ENCODE results near the gene CHMP2B.
"Not testable (repeated sequence)": the region's sequence is repeated elsewhere in the genome, so short reads cannot be mapped to it uniquely, and the experiment has no call there.

Gene CHMP2B

DNA sequence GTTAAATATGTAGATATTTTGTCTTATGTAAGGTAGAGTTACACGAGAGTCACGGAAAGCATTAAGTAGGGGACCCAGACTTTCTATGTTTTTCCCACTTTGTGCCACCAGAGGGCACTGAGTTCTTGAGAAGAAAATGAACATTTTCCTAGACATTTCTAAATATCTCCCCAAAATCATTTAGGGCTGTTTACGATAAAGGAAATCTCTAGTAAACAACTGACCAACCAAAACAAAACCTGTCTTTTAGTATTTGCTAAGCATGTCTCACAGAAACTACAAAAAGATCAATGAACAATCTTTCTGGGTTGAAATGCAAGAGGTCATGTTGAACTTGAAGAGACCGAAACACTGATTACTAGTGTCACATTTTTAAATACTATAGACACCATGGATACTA, 33.2 kb downstream of the CHMP2B start:
- no peak overlapping the region for H3K4me3 ChIP-seq (ENCODE audit: low read length)
- TF ChIP-seq ZNF274 (IDR thresholded peaks at IDR 0.05; ENCODE audit: low read depth, low read length), result no peak

DNA sequence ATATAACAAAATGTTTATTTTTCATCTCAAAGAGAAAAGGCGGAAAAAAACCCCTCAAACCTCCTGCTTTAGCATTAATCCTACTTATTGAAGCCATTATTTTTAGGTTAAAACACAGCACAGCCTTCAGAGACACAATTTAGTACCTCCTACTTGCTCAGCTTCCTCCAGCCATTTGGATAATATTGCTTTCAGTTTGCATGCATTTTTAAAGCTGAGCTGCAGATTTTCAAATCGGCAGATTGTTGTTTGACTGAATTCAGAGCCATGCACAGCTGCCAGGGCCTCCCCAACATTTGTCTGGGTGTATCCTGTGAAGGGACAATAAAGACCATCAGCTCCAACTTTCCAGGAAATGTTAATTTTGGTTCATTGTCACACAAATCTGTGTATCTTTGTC, 34.8 kb downstream of the CHMP2B start:
- H3K4me3 ChIP-seq (ENCODE audit: low read length), result no peak overlapping the region
- no peak for TF ChIP-seq ZNF274 (IDR thresholded peaks at IDR 0.05; ENCODE audit: low read depth, low read length)

GRCh38 chr3:87267953-87268645, 41.0 kb downstream of the CHMP2B start:
- H3K4me3 ChIP-seq (ENCODE audit: low read length), result no peak overlapping the region
- no peak for TF ChIP-seq ZNF274 (IDR thresholded peaks at IDR 0.05; ENCODE audit: low read depth, low read length)

GRCh38 chr3:87268646-87269211, 41.6 kb downstream of the CHMP2B start:
- no peak overlapping the region for H3K4me3 ChIP-seq (ENCODE audit: low read length)
- TF ChIP-seq ZNF274 (IDR thresholded peaks at IDR 0.05; ENCODE audit: low read depth, low read length), result no peak

GRCh38 chr3:87269723-87270122, 42.6 kb downstream of the CHMP2B start:
- TF ChIP-seq ZNF274 (IDR thresholded peaks at IDR 0.05; ENCODE audit: low read depth, low read length), result no peak
- no peak overlapping the region for H3K4me3 ChIP-seq (ENCODE audit: low read length)

- H3K4me3 ChIP-seq (ENCODE audit: low read length), result no peak overlapping the region
- TF ChIP-seq ZNF274 (IDR thresholded peaks at IDR 0.05; ENCODE audit: low read depth, low read length), result no peak
These were observed 44.0 kb downstream of the CHMP2B start for GRCh38 chr3:87270908-87271700.

GRCh38 chr3:87272718-87273341, 45.7 kb downstream of the CHMP2B start:
- no peak overlapping the region for H3K4me3 ChIP-seq (ENCODE audit: low read length)
- no peak for TF ChIP-seq ZNF274 (IDR thresholded peaks at IDR 0.05; ENCODE audit: low read depth, low read length)

- no peak within 1 kb of the TSS for H3K4me3 ChIP-seq (ENCODE audit: low read length)
- TF ChIP-seq ZNF274 (IDR thresholded peaks at IDR 0.05; ENCODE audit: low read depth, low read length), result no peak
These were observed 49.4 kb downstream of the CHMP2B start, which contains the start of gene POU1F1 for GRCh38 chr3:87276484-87276883. Gene POU1F1, minus strand, starts transcription at chr3:87276584. Its CDS starts 122 bp downstream, at chr3:87276462.

DNA sequence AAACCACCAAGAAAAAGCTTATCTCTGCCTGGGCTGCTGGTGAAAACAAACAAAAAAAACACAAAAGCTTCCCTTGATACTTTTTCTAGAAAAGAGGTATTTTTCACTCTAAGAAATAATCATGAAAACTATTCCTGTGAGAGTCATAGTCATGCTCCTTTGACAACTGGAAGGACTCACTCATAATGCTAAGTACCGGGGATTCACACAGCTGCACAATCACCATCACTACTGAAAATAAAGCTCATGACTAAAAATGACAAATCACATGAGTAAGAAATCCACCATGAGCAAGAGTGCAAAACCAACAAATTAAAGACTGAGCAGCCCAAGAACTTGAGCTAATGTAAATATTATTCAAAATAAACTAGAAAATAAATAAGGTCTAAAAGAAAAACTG, 59.9 kb downstream of the CHMP2B start:
- no peak for TF ChIP-seq ZNF274 (IDR thresholded peaks at IDR 0.05; ENCODE audit: low read depth, low read length)

GRCh38 chr3:87288446-87288845, 61.3 kb downstream of the CHMP2B start:
- TF ChIP-seq ZNF274 (IDR thresholded peaks at IDR 0.05; ENCODE audit: low read depth, low read length), result no peak
- H3K4me3 ChIP-seq (ENCODE audit: low read length), result no peak overlapping the region

More for the DNA sequence above, 59.9 kb downstream of the CHMP2B start:
- no peak overlapping the region for H3K4me3 ChIP-seq (ENCODE audit: low read length)

GRCh38 chr3:87298111-87298718, 71.1 kb downstream of the CHMP2B start:
- no peak for TF ChIP-seq ZNF274 (IDR thresholded peaks at IDR 0.05; ENCODE audit: low read depth, low read length)
- H3K4me3 ChIP-seq (ENCODE audit: low read length), result no peak overlapping the region

DNA sequence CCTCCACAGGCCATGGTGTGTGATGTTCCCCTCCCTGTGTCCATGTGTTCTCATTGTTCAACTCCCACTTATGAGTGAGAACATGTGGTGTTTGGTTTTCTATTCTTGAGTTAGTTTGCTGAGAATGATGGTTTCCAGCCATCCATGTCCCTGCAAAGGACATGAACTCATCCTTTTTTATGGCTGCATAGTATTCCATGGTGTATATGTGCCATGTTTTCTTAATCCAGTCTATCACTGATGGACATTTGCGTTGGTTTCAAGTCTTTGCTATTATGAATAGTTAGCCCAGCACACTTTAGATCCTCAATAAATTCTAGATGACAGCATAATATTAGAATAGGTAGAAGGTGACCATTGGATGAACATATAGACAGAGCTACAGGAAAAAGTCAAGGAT, 77.9 kb downstream of the CHMP2B start:
- H3K4me3 ChIP-seq (ENCODE audit: low read length), result not testable (repeated sequence)

Measured in GM08714 (cell line).